Femur (tissue), 1 donor: ENCODE data around the gene LINGO1.

Experiments
- DNase-seq: peaks from one replicate; pipeline ENCODE4 v3.0.0-alpha.2; 2017

Gene LINGO1

DNA sequence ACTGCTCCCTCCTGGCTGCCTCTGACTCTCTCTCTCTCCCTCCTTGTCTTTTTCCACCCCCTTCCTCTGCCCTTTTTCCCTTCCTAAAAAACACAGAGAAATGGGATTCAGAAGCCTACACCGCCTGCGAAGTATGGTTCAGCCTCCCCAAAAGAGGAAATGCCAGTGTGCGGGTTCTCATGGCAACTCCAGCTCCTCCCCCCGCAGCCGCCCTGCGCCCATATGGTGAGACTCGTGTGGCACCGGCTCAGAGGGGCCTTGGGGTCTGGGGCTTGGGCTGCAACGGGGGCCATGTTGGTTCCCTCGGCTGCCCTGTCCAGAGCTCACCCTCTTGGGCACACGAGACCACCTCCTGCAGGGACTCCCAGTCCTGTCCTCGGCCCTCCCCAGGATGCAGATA, 23.6 kb upstream of the LINGO1 start:
- no peak for DNase-seq

DNA sequence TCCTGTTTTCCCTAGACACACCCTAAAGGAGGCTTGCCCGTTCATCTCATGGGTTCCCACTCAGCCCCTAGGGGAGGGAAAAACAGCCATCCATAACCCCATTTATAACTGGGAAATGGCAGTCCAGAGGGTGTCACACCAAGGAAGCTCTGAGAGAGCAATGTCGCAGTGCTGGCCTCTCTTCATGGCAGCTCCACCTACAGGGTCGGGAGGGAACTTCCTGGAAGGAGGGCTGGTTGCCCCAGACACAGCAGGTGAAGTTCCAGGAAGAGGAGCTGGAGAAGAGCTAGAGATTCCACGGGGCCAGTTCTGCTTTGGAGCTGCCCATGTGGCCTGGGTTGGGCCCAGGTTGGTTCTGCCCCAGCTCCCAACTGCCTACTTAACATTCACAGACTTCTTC, 22.3 kb upstream of the LINGO1 start:
- no peak for DNase-seq

DNA sequence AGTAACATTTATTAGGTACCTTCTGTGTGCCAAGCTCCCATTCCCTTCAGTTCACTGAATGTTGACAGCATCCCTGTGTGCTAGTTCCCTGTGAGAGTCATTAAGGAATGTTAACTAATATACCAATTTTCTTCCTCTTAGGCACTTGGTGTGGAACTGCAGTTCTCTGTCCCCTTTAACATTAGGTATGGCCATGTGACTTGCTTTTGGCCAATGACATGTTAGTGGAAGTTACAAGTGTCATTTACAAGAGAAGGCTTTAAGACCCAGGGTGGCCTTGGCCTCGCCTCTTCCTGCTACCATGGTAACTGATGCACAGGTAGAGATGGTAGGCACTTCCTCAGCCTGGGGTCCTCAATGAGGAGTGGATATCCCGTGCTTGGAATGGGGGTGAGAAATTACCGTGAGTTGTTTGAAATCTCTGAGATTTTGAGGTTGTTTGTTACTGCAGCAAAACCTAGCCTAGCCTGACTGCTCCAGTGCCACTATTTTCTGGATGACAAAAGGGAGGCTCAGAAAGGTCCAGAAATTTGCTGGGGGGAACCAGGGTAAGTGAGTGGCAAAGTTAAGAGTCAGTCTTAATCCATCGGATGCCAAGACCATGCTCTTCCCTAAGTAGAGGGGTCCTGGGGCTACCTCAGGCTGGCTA, 21.2 kb upstream of the LINGO1 start:
- no peak for DNase-seq

DNA sequence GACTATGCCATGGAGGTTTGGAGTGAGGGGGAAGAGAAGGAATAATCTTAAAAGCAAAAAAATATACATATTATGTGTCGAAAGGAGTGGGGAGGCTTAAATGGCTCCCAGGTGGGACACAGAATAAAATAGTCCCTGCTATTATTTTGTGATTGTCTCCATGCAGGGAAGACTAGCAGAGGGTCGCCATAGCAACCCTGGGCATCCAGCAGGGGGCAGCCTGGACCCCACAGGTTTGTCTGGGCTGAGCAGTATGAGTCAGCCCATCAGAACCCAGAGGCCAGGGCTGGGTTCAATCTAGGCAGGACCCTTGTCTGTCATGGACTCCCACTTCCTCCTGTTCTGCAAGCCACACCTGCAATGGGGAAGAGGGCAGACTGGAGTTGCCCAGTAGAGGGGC, 17.6 kb upstream of the LINGO1 start:
- DNase-seq, result no peak

DNA sequence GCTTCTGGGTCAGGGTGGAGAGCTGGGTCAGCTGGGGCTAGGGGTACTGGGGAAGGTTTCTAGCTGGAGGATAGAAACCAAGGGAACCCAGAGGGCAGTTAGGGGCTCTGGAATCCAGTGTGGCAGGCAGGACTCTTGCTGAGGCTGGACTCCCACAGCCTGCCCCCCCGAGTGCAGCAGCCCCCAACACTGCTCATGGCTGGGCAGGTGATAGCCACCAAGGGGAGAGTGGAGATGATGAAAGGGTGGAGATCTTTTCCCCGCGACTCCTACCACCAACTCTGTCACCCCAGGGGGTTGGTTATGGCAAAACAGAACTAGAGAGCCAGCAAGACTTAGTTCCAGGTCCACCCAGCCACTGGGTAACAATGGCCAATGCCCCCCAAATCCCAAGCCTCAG, 16.9 kb upstream of the LINGO1 start:
- DNase-seq, result no peak

DNA sequence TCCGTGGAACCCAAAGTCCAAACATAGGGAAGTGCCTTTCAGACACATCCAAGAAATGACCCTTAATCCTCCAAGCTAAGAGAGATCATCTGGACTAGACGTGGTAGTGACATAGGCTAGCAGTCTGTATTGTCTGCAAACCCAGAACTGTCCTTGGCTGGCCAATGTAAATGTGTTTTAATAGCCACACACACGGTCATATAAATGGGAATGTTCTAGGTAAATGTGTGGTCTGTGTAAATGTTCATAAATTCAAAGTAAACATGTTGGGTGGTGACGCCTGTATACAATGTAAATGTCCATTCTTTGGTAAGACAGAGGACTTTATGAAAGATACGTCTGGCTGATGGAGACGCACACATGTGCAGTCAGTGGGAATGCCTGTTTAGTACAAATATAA, 16.3 kb upstream of the LINGO1 start:
- DNase-seq, result no peak

DNA sequence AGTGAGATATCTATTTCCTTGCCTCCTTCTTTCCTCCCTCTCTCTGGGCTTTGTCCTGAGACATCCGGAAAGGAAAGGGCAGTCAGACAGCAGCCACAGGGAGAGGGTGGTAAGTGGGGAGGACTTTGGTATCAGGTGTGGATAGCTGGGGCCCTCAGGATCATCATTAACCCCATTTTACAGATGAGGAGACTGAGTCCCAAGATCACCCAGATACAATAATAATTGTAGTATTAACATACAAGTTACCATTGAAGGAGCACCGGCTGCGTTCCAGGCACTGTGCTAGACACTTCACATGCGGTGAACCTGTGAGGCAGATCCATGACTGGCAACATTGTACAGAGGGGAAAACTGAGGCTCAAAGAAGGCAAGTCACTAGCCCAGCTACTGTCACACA, 15.2 kb upstream of the LINGO1 start:
- no peak for DNase-seq

DNA sequence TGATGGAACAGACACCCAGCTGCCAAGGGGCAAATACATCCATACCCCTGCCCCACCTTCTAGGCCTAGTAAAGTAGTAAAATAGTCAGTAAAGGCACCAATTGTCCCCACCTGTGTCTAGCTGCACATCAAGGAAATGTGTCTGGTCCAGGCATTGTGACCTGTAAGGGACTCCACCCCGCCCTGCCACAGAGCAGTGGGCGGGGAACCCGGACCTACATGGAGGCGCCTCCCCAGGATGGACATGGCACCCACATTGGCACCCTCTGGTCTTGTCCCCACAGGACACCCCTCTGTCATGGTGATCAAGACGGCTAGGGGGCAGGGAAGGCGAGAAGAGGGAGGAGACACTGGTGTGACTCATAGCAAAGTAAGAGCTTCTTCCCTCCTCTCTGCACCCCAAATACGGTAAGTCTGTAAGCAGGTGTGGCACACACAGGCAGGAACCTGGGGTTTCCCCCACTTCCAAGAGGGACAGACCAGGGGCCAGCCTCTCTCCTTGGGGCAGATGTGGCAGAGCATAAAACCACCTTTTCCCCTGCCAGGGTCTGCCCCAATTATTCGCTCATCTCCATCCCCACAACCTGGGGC, 13.5 kb upstream of the LINGO1 start:
- DNase-seq, result no peak

DNA sequence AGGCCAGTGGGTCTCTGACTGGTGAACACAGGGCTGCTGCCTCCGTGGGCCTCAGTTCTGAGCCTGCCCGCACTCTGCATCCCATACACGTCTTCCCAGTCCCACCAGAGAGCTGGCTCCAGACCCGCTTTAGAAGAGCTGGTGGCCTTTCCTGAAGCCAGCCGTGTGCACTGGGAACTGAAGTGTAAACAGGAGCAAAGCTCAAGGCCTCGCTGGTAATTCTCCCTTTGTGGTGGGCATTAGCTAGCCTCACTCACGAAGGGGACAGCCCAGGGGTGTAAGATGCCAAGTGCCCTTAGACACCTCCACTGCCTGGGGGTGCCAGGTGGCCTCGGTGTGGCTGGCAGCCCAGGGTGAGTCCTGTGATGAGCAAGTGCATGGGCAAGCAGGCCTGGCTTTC, 12.9 kb upstream of the LINGO1 start:
- DNase-seq, result no peak

DNA sequence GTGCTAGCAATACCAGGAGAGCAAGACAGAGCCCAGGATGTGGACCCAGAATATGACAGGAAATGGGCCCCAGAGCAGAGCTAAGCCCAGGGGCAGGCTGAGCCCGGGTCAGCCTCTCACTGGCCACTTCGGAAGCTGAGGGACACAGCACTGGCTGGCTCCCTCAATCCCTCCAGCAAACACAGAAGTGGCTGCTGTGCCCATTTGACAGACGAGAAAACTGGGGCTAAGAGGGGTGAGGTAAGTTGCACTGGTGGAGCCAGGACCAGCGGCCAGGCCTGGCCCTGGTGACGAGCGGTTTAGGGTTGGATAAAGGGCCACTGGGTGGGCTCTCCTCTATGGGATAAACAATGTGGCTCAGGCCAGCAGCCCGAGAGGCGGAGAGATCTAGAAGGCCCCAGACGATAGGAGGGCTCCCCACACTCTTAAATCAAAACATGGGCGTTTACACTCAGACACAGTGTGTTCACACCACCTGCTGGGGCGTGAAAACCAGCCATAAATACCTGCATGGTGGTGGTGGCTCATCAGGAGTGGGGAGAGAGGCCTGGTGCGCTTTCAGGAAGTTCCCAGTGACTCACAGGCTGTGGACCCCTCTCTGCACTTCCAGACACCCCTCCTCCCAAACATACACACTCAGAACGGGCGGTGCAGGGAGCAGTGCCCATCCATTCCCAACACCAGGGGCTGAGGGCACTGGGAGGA, 12.0 kb upstream of the LINGO1 start:
- no peak for DNase-seq

DNA sequence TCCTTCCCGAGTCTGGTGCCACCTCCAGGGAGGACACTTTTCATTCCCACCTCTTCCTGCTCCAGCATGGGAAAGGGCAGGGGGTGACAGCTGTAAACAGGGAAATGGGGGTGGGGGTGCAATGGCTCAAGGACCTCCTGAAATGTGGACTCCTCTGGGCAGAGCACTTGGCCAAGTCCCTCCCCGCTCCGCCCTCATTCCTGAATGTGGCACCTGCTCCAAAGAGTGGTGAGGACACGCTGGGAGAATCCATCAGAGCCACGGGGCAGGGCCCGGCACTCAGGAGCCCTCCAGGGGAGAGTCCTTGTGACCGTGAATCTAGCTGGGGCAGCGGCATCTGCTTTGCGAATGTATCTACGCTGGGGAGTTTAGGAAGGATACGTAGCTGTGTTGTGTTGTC, 11.1 kb upstream of the LINGO1 start:
- DNase-seq, result no peak

DNA sequence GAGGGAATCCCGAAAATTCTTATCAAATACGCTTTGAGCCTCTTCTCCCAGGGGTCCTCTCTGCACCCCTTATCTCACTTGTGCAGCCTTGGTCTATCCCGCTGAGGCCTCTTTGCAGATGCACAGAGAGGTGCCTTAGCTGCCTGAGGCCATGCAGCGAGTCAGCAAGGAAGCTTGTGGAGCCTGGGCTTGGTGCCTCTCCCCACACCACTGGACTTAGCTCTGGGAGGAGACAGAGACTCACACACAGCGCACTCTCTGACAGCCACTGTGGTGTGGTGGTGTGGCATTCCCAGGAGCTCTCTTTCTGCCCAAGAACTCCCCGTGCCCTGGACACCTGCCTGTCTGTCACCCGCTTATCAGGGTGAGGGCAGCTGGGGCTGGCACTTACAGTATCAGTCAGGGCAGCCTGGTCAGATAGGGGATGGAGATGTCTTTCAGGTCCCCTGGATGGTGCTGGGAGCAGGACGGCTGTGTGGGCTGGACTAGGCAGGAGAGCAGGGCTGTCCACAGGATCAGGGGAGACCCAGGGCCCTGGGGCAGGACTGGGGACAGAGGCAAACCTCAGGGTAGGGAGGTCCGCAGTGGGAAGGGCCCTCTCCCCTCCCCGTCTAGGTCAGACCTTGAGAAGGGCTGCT, 10.2 kb upstream of the LINGO1 start:
- DNase-seq, result no peak

DNA sequence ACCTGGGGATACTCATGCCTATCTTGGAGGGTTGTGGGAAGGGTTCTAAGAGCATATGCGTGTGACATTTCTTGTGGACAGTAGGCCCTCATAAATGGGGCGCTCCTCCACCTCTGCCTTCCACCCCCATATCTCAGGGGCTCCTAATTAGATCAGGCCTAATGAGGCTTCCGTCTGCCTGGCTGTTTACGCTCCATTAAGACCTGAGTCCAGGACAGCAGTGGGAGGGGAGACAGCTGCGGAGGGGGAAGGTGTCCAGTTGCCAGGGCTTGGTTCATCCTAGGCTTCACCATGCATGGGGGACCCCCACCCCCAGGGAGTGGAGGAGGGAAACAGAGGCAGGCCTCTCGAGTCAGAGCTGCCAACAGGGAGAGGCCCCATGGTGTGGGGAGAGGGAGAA, 9.3 kb upstream of the LINGO1 start:
- DNase-seq, result no peak

DNA sequence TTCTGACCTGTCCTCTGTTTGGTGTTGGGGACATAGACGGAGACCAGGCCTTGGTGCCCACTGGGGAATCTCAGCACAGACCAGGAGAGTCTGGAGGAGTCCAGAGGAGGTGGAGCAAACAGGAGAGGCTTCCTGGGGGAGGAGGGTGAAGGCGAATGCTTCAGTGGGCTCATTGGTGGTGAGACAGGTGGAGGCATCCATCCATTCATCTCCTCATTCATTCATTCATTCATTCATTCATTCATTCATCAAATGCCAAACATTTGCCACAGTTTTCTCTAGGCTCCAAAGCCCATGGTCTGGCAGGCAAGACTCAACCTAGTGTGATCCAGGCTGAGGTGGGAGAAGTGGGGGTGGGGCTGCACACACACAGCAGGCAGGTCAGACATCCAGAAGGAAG, 7.9 kb upstream of the LINGO1 start:
- no peak for DNase-seq

DNA sequence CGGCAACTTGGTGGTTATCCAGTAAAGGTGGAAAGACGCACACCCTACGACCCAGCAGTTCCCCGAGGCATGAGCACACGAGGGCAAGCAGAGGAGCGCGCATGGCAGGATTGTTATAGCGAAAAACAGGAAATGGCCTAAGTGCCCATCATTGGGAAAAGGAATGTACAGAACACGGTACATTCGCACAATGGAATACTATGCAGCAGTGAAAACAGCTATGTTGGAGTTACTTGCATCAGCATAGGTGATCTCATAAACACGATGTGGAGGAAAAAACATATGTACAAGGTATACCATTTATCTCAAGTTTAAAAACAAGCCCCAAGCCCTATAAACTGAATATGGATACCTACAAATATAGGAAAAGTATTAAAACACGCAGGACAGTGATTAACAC, 6.7 kb upstream of the LINGO1 start:
- no peak for DNase-seq

DNA sequence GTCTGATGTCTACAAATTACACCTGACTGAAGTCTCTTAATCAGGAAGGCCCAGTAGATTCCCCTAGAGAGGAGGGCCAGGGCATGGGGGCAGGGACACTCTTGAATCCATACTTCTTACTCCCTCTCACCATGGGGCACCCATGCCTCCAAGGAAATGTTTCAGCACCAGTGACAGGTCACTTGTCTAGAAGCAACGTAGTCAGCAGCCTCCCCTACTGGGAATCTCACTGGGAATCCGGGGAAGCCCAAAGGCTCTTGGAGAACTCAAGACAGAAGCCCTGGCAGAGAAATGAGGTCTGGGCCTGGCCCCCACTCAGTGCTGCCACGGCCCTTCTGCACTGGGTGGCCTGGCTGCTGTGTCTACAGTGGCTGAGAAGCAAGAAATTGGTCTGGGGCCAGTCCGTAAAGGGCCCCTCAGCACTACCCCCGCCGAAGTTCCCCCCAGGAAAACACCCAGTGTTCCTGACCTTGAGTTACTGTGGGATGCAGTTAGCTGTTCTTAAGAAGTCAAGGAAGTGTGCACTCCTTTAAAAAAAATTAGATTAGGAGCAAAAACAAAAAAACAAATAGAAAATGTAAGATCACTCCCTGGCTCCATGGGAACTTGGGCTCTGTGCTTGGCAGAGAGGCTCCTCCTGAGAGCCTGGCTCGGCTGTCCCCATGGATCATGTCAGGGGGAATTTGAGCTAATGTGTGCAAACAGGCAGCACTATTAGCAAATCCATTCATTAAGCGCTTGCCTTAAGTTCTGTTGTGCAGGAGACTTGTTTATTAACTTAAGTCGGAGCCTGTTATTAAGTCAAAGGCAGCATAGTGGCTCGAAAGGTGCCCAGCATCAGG, 5.4 kb upstream of the LINGO1 start:
- no peak for DNase-seq

DNA sequence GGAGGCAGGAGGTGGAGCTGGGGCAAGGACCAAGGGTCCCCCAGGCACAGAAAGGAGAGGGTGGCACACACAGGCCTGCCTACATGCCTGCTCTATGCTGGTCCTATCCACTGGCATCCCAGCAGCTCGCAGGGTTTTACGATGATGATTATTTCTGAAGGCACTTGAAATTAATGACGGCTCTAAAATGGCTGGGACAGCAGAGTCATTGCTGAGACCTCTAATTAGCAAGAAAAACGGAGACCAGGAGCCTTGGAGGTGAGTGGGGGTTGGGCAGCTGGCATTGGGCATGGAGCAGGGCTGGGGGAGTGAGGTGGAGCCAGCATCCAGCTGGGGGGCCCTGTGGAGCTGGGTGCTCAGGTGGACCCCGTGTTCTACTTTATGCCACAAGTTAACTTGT, 3.5 kb upstream of the LINGO1 start:
- no peak for DNase-seq

DNA sequence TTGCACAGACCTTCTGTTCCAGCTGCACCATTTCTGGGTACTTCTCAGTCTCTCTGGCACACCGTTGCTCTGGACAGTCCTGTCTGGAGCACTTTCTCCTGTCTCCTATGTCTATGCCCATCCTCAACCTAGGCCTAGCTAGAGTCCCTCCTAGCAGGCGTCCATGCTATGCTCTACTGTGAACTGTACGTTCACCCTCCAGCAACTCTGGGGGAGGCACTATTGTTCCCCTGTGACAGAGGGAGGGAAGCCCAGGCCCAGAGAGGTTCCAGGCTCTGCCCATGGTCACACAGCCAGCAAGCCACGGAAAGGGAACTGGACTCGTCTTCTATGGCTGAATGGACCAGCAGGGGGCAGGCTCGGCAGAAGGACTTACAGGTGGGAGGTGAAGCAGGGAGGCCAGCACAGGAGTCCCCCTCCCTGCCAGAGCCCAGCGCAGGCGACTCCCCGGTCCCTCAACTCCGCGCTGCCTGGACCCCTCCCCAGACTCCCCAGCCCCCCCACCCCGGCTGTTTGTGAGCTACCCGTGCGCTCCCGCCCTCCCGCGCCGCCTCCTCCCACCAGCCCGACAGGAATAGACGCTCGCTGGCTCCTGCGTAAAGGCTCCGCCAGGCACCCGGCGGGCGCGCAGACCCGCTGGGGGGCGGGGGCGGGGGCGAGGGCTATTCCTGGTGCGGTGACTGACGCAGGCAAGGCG, 1.7 kb upstream of the LINGO1 start:
- peak; percentile 67 for DNase-seq

DNA sequence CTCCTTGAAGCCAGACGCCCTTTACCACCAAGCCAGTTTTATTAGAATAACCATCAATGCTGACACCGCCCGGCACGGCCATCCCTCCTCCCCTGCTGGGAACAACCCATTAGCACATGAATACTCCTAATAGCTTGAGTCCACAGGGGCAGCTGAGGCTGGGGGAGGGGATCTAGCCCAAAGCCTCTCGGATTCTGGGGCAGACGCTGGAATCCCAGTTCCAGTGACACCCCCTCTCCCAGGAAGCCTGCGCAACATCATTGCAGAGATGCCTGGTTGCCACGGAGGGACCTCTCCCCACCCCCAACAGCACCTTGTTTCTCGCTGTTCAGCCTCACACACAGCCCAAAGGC, 1.2 kb upstream of the LINGO1 start:
- DNase-seq, result no peak

DNA sequence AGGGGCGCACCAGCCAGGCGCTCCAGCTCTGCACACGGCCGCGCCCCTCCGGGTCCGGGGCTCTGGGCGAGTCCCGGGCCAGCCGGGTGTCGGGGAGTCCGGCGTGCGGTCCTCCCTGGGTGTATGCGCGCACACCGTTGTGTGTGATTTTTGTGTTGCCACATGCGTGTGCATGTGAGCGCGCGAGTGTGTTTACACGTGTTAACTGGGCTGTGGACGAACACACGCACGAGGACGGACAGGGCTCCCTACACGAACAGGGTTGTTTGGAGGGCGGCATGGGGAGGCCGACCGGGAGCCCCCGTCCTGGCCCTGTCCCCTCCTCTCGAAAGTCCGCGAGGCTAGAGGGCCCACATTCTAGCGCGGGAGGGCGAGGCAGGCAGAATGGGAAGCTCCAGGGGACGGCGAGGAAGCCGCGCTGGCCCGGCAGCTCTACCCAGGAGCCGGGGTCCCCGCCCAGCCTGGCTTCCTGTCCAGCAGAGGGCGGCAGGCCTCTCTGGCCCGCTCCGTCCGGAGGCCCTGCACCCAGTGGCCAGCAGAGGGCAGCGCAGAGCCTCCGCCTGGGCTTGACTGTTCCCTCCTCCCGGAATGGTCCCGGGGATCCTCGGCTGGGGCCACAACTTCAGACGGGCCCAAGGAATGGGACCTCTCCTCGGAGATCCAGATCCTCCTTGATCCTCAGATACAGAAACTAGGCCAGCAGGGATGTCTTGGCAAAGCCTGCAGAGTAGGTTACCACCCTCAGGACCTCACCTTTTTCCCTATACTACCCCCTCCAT, 611 bp upstream of the LINGO1 start:
- peak; percentile 93 for DNase-seq

DNA sequence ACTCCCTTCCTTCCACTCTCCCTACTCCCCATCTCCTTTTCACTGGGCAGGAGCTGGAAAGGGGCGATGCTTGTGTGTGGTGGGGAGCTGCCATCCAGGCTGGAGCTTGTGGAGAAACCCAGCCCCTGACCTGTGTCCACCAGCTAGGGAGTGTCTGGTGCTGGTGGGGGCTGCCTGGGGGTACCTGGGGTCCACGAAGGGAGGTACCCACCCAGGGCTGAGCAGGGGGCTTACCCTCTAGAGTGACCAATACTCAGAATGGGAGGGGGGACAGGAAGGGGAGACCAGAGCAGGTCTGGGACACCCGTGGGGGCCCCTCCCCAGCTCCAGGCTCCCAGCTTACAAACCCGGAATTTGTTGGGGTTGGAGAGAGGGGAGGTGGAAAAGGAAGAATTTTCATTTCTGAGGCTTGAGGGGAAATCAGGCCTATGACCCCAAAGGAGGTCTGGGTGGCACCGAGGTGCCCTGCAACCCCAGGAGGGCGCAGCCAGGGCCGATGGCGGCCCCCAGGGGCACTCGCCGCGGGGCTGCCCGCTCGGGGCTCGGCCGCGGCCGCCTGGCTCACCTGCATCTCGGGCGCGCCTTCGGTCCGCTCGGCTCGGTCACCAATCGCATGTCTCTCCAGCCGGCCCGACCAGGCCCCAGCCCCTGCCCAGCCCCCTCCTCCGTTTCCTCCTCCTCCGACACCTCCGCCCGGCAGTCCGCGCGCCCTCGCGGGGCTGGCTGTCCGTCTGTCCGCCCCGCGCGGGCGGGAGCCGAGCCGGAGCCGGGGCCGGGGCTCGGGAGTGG, 773 bp downstream of the LINGO1 start:
- DNase-seq, result no peak
